Epithelial cell of proximal tubule (primary cell): Measurements from ENCODE around the gene GGT7. TPM values are rescaled to one million over a fixed set of nuclear protein-coding genes. Genes with fewer than 3 reads are reported as not detected.
"Not testable (repeated sequence)": the region's sequence is repeated elsewhere in the genome, so short reads cannot be mapped to it uniquely, and the experiment has no call there.

ENCODE experiments used
- DNase-seq: peaks from one replicate; pipeline ENCODE4 v3.0.0-alpha.2; 2011; ENCODE audit warnings: low read depth
- H3K4me3 ChIP-seq: 2 replicates; pipeline ENCODE4 v1.5.1; 2011; ENCODE audit warnings: low read depth, mild to moderate bottlenecking, low read length
- total RNA-seq: library from RNA; depleted of rRNA; stranded (reverse); fragments of >200 nt; gene quantifications from 2 replicates; pipeline ENCODE4 v1.2.3, GENCODE V29; 2015
- TF ChIP-seq, protein P1 (sequence below): conservative IDR thresholded peaks from 2 replicates; pipeline ENCODE4 v1.5.1; 2012; ENCODE audit warnings: low read depth, mild to moderate bottlenecking, low read length

The GGT7 gene
- total RNA-seq, 1 donor from 2014 or later, result 9.2 TPM

DNA sequence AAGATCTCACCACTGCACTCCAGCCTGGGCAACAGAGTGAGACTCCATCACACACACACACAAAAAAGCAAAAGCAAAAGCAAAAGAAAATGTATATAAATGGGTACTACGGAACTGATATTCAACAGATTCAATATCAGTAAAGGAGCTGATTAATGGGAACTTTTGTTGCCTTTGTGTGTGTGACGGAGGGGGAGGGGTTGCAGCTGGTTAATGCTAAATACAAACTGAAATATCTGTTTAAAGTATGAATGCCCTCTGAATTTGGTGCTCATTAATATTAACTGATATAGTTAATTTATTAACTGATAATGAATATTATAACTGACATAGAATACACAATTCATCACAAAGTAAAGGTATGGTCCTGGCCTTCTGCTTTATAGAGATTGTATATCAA lies 55.6 kb downstream of the GGT7 start:
- DNase-seq, result no peak
- H3K4me3 ChIP-seq, result no peak overlapping the region
- TF ChIP-seq, protein P1, sequence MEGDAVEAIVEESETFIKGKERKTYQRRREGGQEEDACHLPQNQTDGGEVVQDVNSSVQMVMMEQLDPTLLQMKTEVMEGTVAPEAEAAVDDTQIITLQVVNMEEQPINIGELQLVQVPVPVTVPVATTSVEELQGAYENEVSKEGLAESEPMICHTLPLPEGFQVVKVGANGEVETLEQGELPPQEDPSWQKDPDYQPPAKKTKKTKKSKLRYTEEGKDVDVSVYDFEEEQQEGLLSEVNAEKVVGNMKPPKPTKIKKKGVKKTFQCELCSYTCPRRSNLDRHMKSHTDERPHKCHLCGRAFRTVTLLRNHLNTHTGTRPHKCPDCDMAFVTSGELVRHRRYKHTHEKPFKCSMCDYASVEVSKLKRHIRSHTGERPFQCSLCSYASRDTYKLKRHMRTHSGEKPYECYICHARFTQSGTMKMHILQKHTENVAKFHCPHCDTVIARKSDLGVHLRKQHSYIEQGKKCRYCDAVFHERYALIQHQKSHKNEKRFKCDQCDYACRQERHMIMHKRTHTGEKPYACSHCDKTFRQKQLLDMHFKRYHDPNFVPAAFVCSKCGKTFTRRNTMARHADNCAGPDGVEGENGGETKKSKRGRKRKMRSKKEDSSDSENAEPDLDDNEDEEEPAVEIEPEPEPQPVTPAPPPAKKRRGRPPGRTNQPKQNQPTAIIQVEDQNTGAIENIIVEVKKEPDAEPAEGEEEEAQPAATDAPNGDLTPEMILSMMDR, result no peak

DNA sequence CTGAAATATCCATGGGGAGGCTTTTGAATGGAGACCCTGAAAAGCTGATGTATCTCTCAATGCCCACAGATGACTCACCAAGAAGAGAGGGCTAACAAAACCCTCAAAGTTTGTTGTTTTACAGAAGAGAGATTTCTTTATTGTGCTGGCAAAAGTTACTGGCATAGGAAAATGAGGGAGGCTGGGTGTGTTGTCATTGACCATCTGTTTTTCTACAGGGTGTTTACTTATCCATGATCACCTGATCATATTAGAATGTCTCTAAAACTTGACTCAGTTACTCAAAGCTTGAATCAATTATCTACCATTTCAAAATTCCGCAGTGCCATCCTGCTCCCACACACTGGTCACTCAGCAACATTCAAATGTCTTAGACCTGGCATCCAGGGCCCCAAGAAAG lies 57.0 kb downstream of the GGT7 start:
- TF ChIP-seq, protein P1, result no peak
- DNase-seq, result no peak
- H3K4me3 ChIP-seq, result no peak overlapping the region

GRCh38 chr20:34808583-34808982 lies 64.1 kb downstream of the GGT7 start:
- H3K4me3 ChIP-seq, result no peak overlapping the region
- no peak for DNase-seq
- TF ChIP-seq, protein P1, result no peak

DNA sequence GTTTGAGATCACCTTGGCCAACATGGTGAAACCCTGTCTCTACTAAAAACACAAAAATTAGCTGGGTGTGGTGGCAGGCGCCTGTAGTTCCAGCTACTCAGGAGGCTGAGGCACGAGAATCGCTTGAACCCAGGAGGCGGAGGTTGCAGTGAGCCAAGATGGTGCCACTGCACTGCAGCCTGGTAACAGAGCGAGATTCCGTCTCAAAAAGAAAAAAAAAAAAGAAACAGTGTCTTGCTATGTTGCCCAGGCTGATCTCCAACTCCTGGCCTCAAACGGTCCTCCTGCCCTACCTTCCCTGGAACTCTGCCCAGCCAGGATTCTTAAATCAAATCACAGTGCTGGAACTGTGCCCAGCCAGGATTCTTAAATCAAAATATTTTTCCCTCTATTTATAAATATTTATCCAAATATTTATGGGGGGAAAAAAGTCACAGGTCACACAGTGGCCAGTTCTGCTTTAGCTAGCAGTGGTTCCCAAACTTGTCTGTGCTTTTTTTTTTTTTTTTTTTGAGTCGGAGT lies 64.7 kb downstream of the GGT7 start:
- not testable (repeated sequence) for H3K4me3 ChIP-seq, DNase-seq

DNA sequence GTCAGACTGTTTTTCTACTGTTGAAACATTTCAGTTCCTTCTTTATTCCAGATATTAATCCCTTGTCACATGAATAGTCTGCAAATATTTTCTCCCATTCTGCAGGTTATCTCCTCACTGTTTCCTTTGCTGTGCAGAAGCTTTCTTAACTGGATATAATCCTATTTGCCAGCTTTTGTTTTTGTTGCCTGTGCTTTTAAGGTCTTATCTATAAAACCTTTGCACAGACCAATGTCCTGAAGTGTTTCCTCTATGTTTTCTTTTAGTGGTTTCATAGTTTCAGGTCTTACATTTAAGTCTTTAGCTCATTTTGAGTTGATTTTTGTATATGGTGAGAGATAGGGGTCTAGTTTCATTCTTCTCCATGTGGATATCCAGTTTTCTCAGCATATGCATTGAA lies 66.4 kb downstream of the GGT7 start:
- DNase-seq, result no peak
- H3K4me3 ChIP-seq, result no peak overlapping the region
- TF ChIP-seq, protein P1, result no peak

GRCh38 chr20:34798871-34799270 lies 73.8 kb downstream of the GGT7 start:
- H3K4me3 ChIP-seq, result no peak overlapping the region
- DNase-seq, result no peak
- TF ChIP-seq, protein P1, result no peak

DNA sequence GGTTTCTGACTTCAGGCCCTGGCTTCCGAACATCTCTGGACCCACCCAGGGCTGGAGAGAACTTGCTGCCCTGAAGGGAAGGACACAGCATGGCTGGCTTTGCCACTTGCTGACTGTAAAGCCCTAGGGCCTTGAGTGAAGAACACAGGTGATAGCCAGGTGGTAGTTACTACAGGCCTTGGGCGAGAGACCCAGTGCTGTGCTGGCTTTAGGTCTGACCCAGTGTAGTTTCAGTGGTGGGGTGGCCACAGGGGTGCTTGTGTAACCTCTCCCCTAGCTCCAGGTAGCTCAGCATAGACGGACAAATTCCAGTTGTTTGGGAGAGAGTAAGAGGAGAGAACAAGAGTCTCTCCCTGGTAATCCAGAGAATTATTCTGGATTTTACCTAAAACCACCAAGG lies 74.3 kb downstream of the GGT7 start:
- TF ChIP-seq, protein P1, result no peak
- no peak overlapping the region for H3K4me3 ChIP-seq
- DNase-seq, result no peak
